Neural crest cell (in vitro differentiated cells): Measurements from ENCODE around the gene KIF5A. TPM values are rescaled to one million over a fixed set of nuclear protein-coding genes. Genes with fewer than 3 reads are reported as not detected.
A peak's percentile ranks its signal among the peaks of the same experiment; 100 is the strongest.

Experiments used
- DNase-seq: peaks from one replicate; pipeline ENCODE4 v3.0.0; 2021; ENCODE audit warnings: low read depth, mixed read lengths, low spot score
- H3K27ac Mint-ChIP-seq: one replicate; pipeline ENCODE4 v1.8.0; 2021; ENCODE audit warnings: mild to moderate bottlenecking, mixed read lengths; ENCODE audit not compliant: unreplicated experiment
- H3K27me3 Mint-ChIP-seq: 2 replicates; pipeline ENCODE4 v1.8.0; 2021; ENCODE audit warnings: low read depth, mild to moderate bottlenecking, mixed read lengths
- H3K36me3 Mint-ChIP-seq: 2 replicates; pipeline ENCODE4 v1.8.0; 2021; ENCODE audit warnings: low read depth, mild to moderate bottlenecking, mixed read lengths
- H3K4me1 Mint-ChIP-seq: 2 replicates; pipeline ENCODE4 v1.8.0; 2021; ENCODE audit warnings: mixed read lengths
- H3K4me3 Mint-ChIP-seq: one replicate; pipeline ENCODE4 v1.8.0; 2021; ENCODE audit warnings: mild to moderate bottlenecking, mixed read lengths
- H3K9me3 Mint-ChIP-seq: 2 replicates; pipeline ENCODE4 v1.8.0; 2021; ENCODE audit warnings: mixed read lengths
- total RNA-seq: library from RNA; stranded (reverse); gene quantifications from 2 replicates; pipeline ENCODE4 v1.2.1, GENCODE V29; 2021
- TF ChIP-seq, protein P1 (sequence below): fragments of 200-600 bp; sonication (generic); conservative IDR thresholded peaks from 2 replicates; pipeline ENCODE4 v1.5.0; 2021; ENCODE audit warnings: antibody characterized with exemption, mild to moderate bottlenecking

Gene KIF5A
- total RNA-seq, 1 donor from 2014 or later = 20.8 TPM

DNA sequence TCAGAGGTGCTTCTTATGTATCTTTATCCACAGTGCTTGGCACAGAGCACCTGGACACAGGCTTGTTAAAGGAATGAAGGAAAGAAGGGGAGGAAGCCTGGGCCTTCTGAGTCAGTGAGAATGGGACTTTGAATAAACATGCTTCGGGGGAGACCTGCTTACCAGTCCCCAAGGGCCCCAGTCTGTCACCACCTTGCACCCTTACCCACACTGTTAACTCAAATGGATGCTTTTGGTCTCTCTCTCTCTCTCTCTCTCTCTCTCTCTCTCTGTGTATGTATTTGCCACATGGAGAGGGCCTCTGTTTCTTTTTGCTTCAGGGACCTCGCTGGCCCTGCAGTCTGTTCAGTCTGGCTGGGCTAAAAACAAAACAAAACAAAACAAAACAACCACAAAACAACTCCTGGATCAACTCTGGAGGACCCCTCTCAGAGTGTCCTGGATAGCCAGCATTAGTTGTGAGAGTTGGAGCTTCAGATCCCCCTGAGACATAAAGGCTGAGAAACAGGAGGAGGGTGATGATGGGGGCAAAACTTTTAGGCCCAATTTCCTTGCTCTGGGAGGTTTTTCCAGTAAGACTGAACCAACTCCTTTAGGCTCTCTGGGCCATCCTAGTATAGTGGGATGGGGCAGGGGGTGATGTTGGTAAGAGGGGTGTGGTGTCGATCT, 1.9 kb downstream of the KIF5A start:
- Mint-ChIP-seq H3K4me3 (peak overlapping the region; percentile 87), H3K36me3 (no peaks in the 10 kb centered on the region), H3K27ac (no peak overlapping the region), H3K9me3 (no peaks in the 10 kb centered on the region), H3K4me1 (peaks cover 34% of the 10 kb centered on the region), H3K27me3 (peaks cover 72% of the 10 kb centered on the region)
- DNase-seq = no peak
- TF ChIP-seq, protein P1, sequence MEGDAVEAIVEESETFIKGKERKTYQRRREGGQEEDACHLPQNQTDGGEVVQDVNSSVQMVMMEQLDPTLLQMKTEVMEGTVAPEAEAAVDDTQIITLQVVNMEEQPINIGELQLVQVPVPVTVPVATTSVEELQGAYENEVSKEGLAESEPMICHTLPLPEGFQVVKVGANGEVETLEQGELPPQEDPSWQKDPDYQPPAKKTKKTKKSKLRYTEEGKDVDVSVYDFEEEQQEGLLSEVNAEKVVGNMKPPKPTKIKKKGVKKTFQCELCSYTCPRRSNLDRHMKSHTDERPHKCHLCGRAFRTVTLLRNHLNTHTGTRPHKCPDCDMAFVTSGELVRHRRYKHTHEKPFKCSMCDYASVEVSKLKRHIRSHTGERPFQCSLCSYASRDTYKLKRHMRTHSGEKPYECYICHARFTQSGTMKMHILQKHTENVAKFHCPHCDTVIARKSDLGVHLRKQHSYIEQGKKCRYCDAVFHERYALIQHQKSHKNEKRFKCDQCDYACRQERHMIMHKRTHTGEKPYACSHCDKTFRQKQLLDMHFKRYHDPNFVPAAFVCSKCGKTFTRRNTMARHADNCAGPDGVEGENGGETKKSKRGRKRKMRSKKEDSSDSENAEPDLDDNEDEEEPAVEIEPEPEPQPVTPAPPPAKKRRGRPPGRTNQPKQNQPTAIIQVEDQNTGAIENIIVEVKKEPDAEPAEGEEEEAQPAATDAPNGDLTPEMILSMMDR = no peak

DNA sequence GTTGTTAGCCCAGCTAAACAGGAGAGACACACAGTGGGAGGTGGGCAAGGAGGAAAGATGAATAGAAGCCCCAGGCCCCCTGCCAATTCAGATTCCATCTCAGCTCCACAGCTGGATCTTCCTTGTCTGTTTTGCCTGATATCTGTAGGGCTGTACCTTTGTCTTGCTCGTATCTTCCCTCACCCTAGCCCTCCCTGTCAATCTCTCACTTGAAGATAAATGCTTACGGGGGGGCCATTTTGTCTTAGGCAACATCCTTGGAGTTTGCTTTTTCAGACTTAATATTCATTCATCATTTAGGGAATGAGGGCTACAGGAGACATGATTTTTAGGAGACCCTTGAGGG, 2.4 kb downstream of the KIF5A start:
- TF ChIP-seq, protein P1 = no peak
- Mint-ChIP-seq H3K4me3 (peak overlapping the region; percentile 80), H3K4me1 (peaks cover 31% of the 10 kb centered on the region), H3K27me3 (peaks cover 69% of the 10 kb centered on the region), H3K27ac (peak overlapping the region; percentile 13), H3K9me3 (no peaks in the 10 kb centered on the region), H3K36me3 (no peaks in the 10 kb centered on the region)
- DNase-seq = no peak

DNA sequence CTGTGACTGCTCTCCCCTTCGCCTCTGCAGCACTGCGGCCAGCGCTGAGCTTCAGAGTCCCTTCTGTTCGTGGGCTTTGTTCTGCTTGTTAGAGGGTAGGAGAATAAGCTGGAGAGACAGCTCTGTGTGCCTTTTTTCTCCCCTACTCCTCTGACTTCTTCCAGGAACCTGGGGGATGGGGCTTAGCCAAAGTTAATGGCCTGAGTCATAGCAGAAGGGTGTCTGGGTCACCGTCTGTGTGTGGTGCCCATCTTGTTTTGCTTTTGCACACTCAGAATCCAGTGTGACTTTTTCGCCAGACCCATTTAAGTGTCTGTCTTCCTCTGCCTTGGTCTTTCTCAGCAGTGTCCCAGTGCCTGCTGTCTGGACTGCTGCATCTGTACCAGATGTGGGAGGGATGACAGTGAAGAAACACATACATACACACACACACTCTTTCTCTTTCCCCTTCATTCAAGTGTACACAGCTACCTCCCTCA, 3.0 kb downstream of the KIF5A start:
- peak overlapping the region; percentile 73 for H3K27ac Mint-ChIP-seq
- peak overlapping the region; percentile 80 for H3K4me3 Mint-ChIP-seq
- peaks cover 63% of the 10 kb centered on the region for H3K27me3 Mint-ChIP-seq
- DNase-seq = no peak
- H3K4me1 Mint-ChIP-seq = peaks cover 29% of the 10 kb centered on the region
- no peaks in the 10 kb centered on the region for H3K36me3 Mint-ChIP-seq
- H3K9me3 Mint-ChIP-seq = no peaks in the 10 kb centered on the region
- TF ChIP-seq, protein P1 = no peak

DNA sequence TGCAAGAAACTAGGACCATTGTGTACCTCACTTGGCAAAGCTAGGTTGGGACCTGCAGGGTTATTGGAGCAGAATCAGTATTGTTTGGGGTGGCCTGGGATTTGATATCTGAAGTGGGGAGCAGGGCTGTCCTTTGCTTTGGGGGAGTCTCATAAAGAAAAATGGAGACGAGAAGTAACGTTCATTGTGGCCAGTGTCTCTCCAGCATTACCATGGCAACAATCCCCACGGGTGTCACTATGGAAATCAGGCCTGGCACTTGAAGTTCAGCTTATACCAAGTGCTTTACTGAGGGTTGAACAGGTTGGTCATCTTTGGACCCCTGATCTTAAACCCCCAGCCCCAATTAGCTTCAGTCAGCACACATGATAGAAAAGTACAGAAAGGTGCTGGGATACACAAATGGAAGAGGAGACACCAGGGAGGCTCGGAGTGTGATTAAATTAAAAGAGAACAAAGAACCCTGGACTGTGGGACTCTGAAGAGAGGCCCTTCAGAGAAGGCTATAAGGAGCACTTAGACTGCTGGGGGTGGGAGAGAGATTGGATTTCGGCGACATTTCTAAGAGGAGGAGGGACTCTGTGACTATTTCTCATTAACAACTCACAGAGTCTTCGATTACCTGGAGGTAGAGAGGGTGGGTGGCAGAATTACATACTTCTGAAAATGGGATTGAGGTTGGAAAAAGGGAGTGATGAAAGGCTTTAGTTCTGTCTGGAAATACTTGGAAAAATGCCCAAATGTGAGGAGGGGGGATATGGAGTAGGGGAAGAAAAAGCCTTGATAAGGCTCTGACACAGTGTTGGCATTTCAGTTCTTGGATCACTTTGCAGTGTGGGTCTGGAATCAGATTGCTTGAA, 3.7 kb downstream of the KIF5A start:
- Mint-ChIP-seq H3K27me3 (peaks cover 57% of the 10 kb centered on the region), H3K4me1 (peaks cover 29% of the 10 kb centered on the region)

DNA sequence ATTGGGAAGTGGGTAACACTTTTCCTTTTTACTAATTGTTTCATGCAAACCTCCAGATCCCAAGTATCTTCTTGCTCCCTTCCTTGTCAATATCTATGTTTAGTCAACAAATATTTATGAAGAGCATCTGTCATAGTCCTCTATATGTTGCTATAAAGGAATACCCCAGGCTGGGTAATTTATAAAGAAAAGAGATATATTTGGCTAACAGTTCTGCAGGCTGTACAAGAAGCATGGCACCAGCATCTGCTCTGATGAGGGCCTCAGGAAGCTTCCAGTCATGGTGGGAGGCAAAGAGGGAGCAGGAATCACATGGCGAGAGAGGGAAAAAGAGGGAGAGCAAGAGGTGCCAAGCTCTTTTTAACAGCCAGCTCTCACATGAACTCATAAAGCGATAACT, 4.6 kb downstream of the KIF5A start:
- peaks cover 29% of the 10 kb centered on the region for H3K4me1 Mint-ChIP-seq
- H3K36me3 Mint-ChIP-seq = no peaks in the 10 kb centered on the region
- no peak for DNase-seq
- no peak overlapping the region for H3K27ac Mint-ChIP-seq
- H3K4me3 Mint-ChIP-seq = no peak overlapping the region
- H3K27me3 Mint-ChIP-seq = peaks cover 48% of the 10 kb centered on the region
- TF ChIP-seq, protein P1 = no peak
- H3K9me3 Mint-ChIP-seq = no peaks in the 10 kb centered on the region

More for the DNA sequence above, 3.7 kb downstream of the KIF5A start:
- no peaks in the 10 kb centered on the region for H3K9me3 Mint-ChIP-seq
- peak overlapping the region; percentile 73 for H3K27ac Mint-ChIP-seq
- H3K36me3 Mint-ChIP-seq = no peaks in the 10 kb centered on the region
- no peak for DNase-seq
- TF ChIP-seq, protein P1 = no peak
- peak overlapping the region; percentile 80 for H3K4me3 Mint-ChIP-seq
